Mesendoderm (in vitro differentiated cells): Measurements from ENCODE around the gene SHANK3.

Source experiments
- DNase-seq: peaks from one replicate; pipeline ENCODE4 v3.0.0; 2013
- H2AK5ac ChIP-seq: 2 replicates; pipeline ENCODE4 v1.6.1; 2013; ENCODE audit warnings: low read length, inconsistent platforms
- H2BK120ac ChIP-seq: 2 replicates; pipeline ENCODE4 v1.6.1; 2013; ENCODE audit warnings: low read depth, mild to moderate bottlenecking, low read length, moderate library complexity, mixed read lengths
- H2BK15ac ChIP-seq: replicated peaks from 2 replicates; pipeline ENCODE4 v1.6.1; 2013; ENCODE audit warnings: low read depth, mild to moderate bottlenecking, moderate library complexity
- H2BK5ac ChIP-seq: 2 replicates; pipeline ENCODE4 v1.6.1; 2013; ENCODE audit warnings: low read length, inconsistent platforms
- H3K18ac ChIP-seq: 2 replicates; pipeline ENCODE4 v1.6.1; 2013; ENCODE audit warnings: mild to moderate bottlenecking, low read length, mixed read lengths
- H3K23ac ChIP-seq: one replicate; pipeline ENCODE4 v1.6.1; 2013; ENCODE audit warnings: low read length
- H3K27ac ChIP-seq: 2 replicates; pipeline ENCODE4 v1.5.1; 2013; ENCODE audit warnings: low read depth, mild to moderate bottlenecking, inconsistent platforms, low read length, moderate library complexity
- H3K27me3 ChIP-seq: 2 replicates; pipeline ENCODE4 v1.6.1; 2013; ENCODE audit warnings: low read length, control low read depth, mild to moderate bottlenecking, inconsistent platforms; ENCODE audit not compliant: insufficient read depth, poor library complexity
- H3K36me3 ChIP-seq: 2 replicates; pipeline ENCODE4 v1.6.1; 2013; ENCODE audit warnings: low read length, inconsistent platforms; ENCODE audit not compliant: control insufficient read depth, insufficient read depth
- H3K4ac ChIP-seq: one replicate; pipeline ENCODE4 v1.6.1; 2013; ENCODE audit warnings: low read depth, mild to moderate bottlenecking, low read length, moderate library complexity
- H3K4me1 ChIP-seq: 2 replicates; pipeline ENCODE4 v1.6.1; 2013; ENCODE audit warnings: low read depth, low read length, inconsistent platforms; ENCODE audit not compliant: control insufficient read depth
- H3K4me2 ChIP-seq: 2 replicates; pipeline ENCODE4 v1.6.1; 2013; ENCODE audit warnings: low read length
- H3K4me3 ChIP-seq: 2 replicates; pipeline ENCODE4 v1.5.1; 2013; ENCODE audit warnings: mild to moderate bottlenecking, low read length
- H3K56ac ChIP-seq: one replicate; pipeline ENCODE4 v1.6.1; 2013; ENCODE audit warnings: low read length
- H3K79me1 ChIP-seq: 2 replicates; pipeline ENCODE4 v1.6.1; 2013; ENCODE audit warnings: low read length, inconsistent platforms
- H3K79me2 ChIP-seq: 2 replicates; pipeline ENCODE4 v1.6.1; 2013; ENCODE audit warnings: mild to moderate bottlenecking, low read length; ENCODE audit not compliant: control insufficient read depth, insufficient read depth
- H3K9ac ChIP-seq: 2 replicates; pipeline ENCODE4 v1.6.1; 2013; ENCODE audit warnings: low read length, inconsistent platforms
- H4K5ac ChIP-seq: one replicate; pipeline ENCODE4 v1.6.1; 2013; ENCODE audit warnings: low read length
- H4K8ac ChIP-seq: one replicate; pipeline ENCODE4 v1.6.1; 2013; ENCODE audit warnings: low read depth, mild to moderate bottlenecking, control low read depth, low read length, moderate library complexity
- WGBS: extraction: QIAGEN DNeasy Blood & Tissue Kit; methylation state at CpG from one replicate; pipeline ENCODE4 v1.1.7; 2013; ENCODE audit warnings: low lambda C conversion rate, missing lambda C conversion rate; ENCODE audit not compliant: insufficient coverage; ENCODE audit errors: extremely low coverage; 5-methylcytosine and 5-hydroxymethylcytosine counted together

SHANK3 gene

DNA sequence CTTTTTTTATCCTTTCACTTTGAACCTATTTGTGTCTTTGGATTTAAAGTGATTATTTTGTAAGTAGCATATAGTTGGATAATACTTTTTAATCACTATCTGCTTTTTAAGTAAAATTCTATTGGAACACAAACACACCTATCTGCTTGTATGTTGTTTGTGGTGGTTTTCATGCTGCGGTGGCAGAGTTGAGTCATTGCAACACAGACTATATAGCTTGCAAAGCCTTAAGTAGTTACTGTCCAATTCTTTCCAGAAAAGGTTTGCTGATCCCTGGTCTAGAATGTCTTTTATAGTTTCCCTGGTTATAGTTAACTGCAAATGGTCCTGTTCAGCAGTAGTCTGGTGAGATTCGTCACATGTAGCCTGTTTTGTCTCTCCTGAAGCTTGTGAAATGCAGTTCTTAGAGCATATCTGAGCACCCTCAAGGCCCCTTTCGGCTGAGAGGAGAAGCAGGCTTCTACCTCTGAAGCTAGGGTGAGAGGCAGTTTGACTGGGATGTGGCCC is 21.5 kb downstream of the SHANK3 start:
- Histone ChIP-seq H3K23ac (no peak overlapping the region), H3K27me3 (peaks cover 4% of the 10 kb centered on the region), H3K56ac (no peak overlapping the region), H2AK5ac (no peak overlapping the region), H3K4me2 (no peak overlapping the region), H2BK120ac (no peak overlapping the region), H3K4ac (no peak overlapping the region), H3K36me3 (no peaks in the 10 kb centered on the region), H3K27ac (no peak overlapping the region), H4K5ac (no peak overlapping the region), H3K79me2 (no peaks in the 10 kb centered on the region), H3K18ac (no peak overlapping the region), H3K9ac (no peak overlapping the region), H2BK15ac (no peak overlapping the region), H4K8ac (no peak overlapping the region), H2BK5ac (no peak overlapping the region), H3K4me3 (no peak overlapping the region), H3K79me1 (no peaks in the 10 kb centered on the region), H3K4me1 (no peaks in the 10 kb centered on the region)
- no CpG with 5 or more reads among the region's 3 CpGs for WGBS
- no peak for DNase-seq

DNA sequence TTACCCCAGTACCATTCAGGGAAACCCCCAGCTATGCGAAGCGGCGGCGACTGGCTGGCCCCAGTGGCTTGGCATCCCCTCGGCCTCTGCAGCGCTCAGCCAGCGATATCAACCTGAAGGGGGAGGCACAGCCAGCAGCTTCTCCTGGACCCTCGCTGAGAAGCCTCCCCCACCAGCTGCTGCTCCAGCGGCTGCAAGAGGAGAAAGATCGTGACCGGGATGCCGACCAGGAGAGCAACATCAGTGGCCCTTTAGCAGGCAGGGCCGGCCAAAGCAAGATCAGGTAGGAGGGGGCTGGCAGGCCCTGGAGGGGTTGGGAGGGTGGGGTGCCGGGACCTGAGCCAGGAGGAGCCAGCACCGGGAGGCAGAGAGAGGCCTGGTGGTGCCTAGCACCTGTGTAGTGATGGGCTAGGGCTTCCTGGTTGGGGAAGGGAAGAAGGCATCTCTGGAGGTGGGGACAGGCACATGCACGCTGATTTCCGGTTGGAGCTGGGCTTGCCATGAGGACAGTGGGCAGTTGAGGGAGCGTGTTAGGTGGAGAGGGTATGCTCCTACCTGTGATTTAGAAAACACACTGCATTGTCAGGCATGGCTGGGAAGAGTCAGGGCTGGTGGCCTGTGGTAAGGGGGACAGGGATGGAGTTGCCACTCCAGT is 22.3 kb downstream of the SHANK3 start:
- no CpG with 5 or more reads among the region's 18 CpGs for WGBS
- no peaks in the 10 kb centered on the region for H3K36me3 ChIP-seq
- no peak overlapping the region for H3K56ac ChIP-seq
- no peak overlapping the region for H2BK5ac ChIP-seq
- no peak overlapping the region for H3K4ac ChIP-seq
- no peak overlapping the region for H3K9ac ChIP-seq
- DNase-seq, result no peak
- H3K79me1 ChIP-seq, result no peaks in the 10 kb centered on the region
- H3K4me2 ChIP-seq, result no peak overlapping the region
- no peaks in the 10 kb centered on the region for H3K79me2 ChIP-seq
- no peaks in the 10 kb centered on the region for H3K4me1 ChIP-seq
- no peak overlapping the region for H3K27ac ChIP-seq
- H4K8ac ChIP-seq, result no peak overlapping the region
- H3K27me3 ChIP-seq, result peaks cover 4% of the 10 kb centered on the region
- H2BK15ac ChIP-seq, result no peak overlapping the region
- H3K4me3 ChIP-seq, result no peak overlapping the region
- no peak overlapping the region for H2BK120ac ChIP-seq
- H3K23ac ChIP-seq, result no peak overlapping the region
- H4K5ac ChIP-seq, result no peak overlapping the region
- H3K18ac ChIP-seq, result no peak overlapping the region
- H2AK5ac ChIP-seq, result no peak overlapping the region

DNA sequence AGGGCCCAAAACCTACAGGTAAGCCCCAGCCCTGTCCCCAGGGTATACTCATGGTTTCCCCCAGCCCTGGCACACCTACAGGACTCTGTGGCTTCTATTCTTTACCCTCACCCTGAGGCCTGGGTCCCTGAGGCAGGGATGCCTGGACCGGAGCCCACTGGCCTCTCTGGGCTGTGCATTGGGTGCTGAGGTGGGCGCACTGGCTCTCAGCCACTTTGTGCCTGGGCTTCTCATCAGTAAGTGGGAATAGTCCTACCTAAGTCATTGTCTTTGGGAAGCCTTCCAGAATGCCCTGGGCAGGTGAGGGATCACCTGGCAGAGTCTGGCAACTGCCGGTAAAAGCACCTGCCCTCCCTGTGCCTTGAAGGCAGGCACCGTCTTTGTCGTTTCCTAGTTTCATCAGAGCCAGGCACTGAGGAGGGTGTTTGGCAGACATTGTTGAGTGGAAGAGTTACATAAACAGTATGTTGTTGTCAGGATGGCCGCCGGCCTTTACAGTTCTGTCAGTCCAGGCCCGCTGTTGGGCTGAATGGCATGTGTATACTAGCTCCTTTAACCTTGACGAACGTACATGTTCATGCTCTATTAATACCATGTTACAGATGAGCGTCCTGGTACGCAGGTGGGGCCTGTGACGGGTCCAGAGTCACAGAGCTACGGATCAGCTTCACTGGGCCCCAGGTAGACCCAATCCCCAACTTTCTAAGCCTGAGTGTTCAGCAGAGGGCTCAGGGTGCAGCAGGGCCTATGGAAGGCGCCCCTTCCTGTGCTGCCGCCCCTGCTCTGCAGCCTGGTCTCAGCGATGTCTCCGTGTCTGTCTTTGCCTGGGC is 23.0 kb downstream of the SHANK3 start:
- Histone ChIP-seq H3K18ac (no peak overlapping the region), H4K8ac (no peak overlapping the region), H3K27ac (no peak overlapping the region), H3K23ac (no peak overlapping the region), H2AK5ac (no peak overlapping the region), H3K79me2 (no peaks in the 10 kb centered on the region), H2BK15ac (no peak overlapping the region), H3K4me2 (no peak overlapping the region), H4K5ac (no peak overlapping the region), H3K79me1 (no peaks in the 10 kb centered on the region), H3K56ac (no peak overlapping the region), H2BK5ac (no peak overlapping the region), H3K4ac (no peak overlapping the region), H3K27me3 (peaks cover 4% of the 10 kb centered on the region), H3K4me1 (no peaks in the 10 kb centered on the region), H3K4me3 (no peak overlapping the region), H2BK120ac (no peak overlapping the region), H3K36me3 (no peaks in the 10 kb centered on the region), H3K9ac (no peak overlapping the region)
- no CpG with 5 or more reads among the region's 18 CpGs for WGBS
- DNase-seq, result no peak

DNA sequence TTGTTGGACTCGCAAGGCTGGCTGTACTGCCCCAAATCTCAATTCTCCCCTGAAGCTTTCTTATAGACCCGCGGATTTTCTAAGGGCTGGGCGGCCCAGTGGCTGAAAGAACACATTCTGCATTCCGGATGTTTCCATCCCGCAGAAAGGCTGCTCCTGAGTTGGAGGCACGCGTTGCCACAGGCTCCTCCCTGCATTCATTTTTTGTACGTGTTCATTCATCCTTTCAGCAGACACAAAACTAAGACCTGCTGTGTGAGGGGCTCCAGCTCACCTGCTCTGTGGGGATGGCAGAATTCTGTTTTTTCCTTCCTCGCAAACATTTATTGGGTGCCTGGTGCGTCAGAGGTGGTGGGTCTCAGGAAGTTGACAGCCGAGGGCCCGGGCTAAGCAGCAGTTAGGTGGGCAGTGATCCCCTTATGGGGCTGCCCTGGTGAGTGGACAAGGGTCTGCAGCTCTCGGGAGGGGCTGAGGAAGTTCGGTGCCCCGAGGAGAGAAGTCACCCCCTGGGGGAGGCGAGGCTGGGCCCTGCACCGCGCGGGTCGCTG is 23.7 kb downstream of the SHANK3 start:
- Histone ChIP-seq H3K9ac (no peak overlapping the region), H3K27ac (no peak overlapping the region), H3K4ac (no peak overlapping the region), H3K23ac (no peak overlapping the region), H3K79me2 (no peaks in the 10 kb centered on the region), H3K4me3 (no peak overlapping the region), H3K79me1 (no peaks in the 10 kb centered on the region), H4K8ac (no peak overlapping the region), H3K18ac (no peak overlapping the region), H3K27me3 (peaks cover 4% of the 10 kb centered on the region), H2BK120ac (no peak overlapping the region), H2BK15ac (no peak overlapping the region), H3K36me3 (no peaks in the 10 kb centered on the region), H3K56ac (no peak overlapping the region), H2AK5ac (no peak overlapping the region), H3K4me2 (no peak overlapping the region), H4K5ac (no peak overlapping the region), H3K4me1 (no peaks in the 10 kb centered on the region), H2BK5ac (no peak overlapping the region)
- no CpG with 5 or more reads among the region's 21 CpGs for WGBS
- DNase-seq, result no peak

- no peak overlapping the region for H2BK120ac ChIP-seq
- H3K79me1 ChIP-seq, result no peaks in the 10 kb centered on the region
- peaks cover 4% of the 10 kb centered on the region for H3K27me3 ChIP-seq
- H3K36me3 ChIP-seq, result no peaks in the 10 kb centered on the region
- no peaks in the 10 kb centered on the region for H3K79me2 ChIP-seq
- DNase-seq, result peak; percentile 26
- no peak overlapping the region for H3K27ac ChIP-seq
- no peak overlapping the region for H2BK5ac ChIP-seq
- H2AK5ac ChIP-seq, result no peak overlapping the region
- H2BK15ac ChIP-seq, result no peak overlapping the region
- H3K4me3 ChIP-seq, result no peak overlapping the region
- peak overlapping the region; percentile 45 for H3K9ac ChIP-seq
- H3K18ac ChIP-seq, result no peak overlapping the region
- H3K23ac ChIP-seq, result peak overlapping the region; percentile 66
- no peak overlapping the region for H3K4ac ChIP-seq
- H4K8ac ChIP-seq, result no peak overlapping the region
- H3K4me1 ChIP-seq, result no peaks in the 10 kb centered on the region
- peak overlapping the region; percentile 64 for H3K56ac ChIP-seq
- peak overlapping the region; percentile 34 for H3K4me2 ChIP-seq
- H4K5ac ChIP-seq, result no peak overlapping the region
- WGBS, result no CpG with 5 or more reads among the region's 58 CpGs
These were observed 24.4 kb downstream of the SHANK3 start for GRCh38 chr22:50696799-50697561.
